Right atrium auricular region (tissue), 2 donors: ENCODE measurements around the gene SOX8. TPM values are rescaled to one million over a fixed set of nuclear protein-coding genes. Genes with fewer than 3 reads are reported as not detected.

Experiments used
- DNase-seq: peaks from one replicate; pipeline ENCODE4 v3.0.0-alpha.2; 2019; ENCODE audit warnings: low spot score
- H3K27ac ChIP-seq, 2 donors: fragments of 200-600 bp; sonication (generic); 1 replicate in 1 of 2; 2 replicates in 1 of 2; pipeline ENCODE4 v1.5.1; 2016 to 2019
- H3K27me3 ChIP-seq, 2 donors: fragments of 200-600 bp; sonication (generic); one replicate each; pipeline versions ENCODE4 v1.5.1 to v1.6.0; 2017 to 2019
- H3K36me3 ChIP-seq: fragments of 200-600 bp; sonication (generic); one replicate; pipeline ENCODE4 v1.5.1; 2016
- H3K4me1 ChIP-seq, 2 donors: fragments of 200-600 bp; sonication (generic); one replicate each; pipeline versions ENCODE4 v1.5.1 to v1.6.0; 2017 to 2019
- H3K4me3 ChIP-seq, 2 donors: fragments of 200-600 bp; sonication (generic); 1 replicate in 1 of 2; 2 replicates in 1 of 2; pipeline ENCODE4 v1.5.1; 2017 to 2019; ENCODE audit warnings: mild to moderate bottlenecking in 1 of 2, moderate library complexity in 1 of 2
- H3K9me3 ChIP-seq, 2 donors: fragments of 200-600 bp; sonication (generic); one replicate each; pipeline ENCODE4 v1.5.1; 2019
- total RNA-seq, 2 donors: library from RNA; depleted of rRNA; stranded (reverse); fragments of >200 nt; gene quantifications; one replicate each; pipeline ENCODE4 v1.1.0, GENCODE V29; 2016
- TF ChIP-seq, protein P1 (sequence below), 2 donors: fragments of 200-600 bp; sonication (generic); IDR thresholded peaks; one replicate each; pipeline ENCODE4 v1.5.1; 2019; ENCODE audit warnings: antibody characterized with exemption in 2 of 2

The SOX8 gene
- total RNA-seq, 2 donors from 2014 or later: 1.0 to 1.6 TPM

- H3K9me3 ChIP-seq: peaks cover 8 to 21% of the 10 kb centered on the region in 2 donors
- H3K27ac ChIP-seq: no peak overlapping the region
- TF ChIP-seq, protein P1, sequence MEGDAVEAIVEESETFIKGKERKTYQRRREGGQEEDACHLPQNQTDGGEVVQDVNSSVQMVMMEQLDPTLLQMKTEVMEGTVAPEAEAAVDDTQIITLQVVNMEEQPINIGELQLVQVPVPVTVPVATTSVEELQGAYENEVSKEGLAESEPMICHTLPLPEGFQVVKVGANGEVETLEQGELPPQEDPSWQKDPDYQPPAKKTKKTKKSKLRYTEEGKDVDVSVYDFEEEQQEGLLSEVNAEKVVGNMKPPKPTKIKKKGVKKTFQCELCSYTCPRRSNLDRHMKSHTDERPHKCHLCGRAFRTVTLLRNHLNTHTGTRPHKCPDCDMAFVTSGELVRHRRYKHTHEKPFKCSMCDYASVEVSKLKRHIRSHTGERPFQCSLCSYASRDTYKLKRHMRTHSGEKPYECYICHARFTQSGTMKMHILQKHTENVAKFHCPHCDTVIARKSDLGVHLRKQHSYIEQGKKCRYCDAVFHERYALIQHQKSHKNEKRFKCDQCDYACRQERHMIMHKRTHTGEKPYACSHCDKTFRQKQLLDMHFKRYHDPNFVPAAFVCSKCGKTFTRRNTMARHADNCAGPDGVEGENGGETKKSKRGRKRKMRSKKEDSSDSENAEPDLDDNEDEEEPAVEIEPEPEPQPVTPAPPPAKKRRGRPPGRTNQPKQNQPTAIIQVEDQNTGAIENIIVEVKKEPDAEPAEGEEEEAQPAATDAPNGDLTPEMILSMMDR (IDR thresholded peaks at IDR 0.05): no peak
- peaks cover 9% of the 10 kb centered on the region for H3K36me3 ChIP-seq
- H3K4me1 ChIP-seq: no peaks in the 10 kb centered on the region
- no peaks in the 10 kb centered on the region for H3K27me3 ChIP-seq
- no peak for DNase-seq
- H3K4me3 ChIP-seq: no peak overlapping the region
Measured at GRCh38 chr16:937723-938122, 43.8 kb upstream of the SOX8 start.

DNA sequence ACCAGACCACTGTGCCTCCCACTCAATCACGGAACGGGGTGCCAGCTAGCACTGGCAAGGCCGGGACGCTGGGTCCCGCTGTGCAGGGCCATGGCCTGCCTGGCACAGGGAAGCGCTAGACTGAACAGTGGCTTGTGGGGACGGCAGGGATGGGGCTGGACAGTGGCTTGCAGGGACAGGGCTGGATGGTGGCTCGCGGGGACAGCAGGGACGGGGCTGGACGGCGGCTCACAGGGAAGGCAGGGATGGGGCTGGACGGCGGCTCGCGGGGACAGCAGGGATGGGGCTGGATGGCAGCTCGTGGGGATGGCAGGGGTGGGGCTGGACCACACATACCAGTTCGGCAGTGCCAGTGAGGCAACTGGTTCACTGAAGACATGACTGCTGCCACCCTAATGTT is 43.4 kb upstream of the SOX8 start:
- Histone ChIP-seq H3K9me3 (peaks cover 9 to 22% of the 10 kb centered on the region in 2 donors), H3K4me3 (no peak overlapping the region), H3K27ac (no peak overlapping the region), H3K27me3 (no peaks in the 10 kb centered on the region), H3K4me1 (no peaks in the 10 kb centered on the region), H3K36me3 (peaks cover 9% of the 10 kb centered on the region)
- DNase-seq: no peak
- TF ChIP-seq, protein P1 (IDR thresholded peaks at IDR 0.05): no peak

GRCh38 chr16:938752-939151 is 42.8 kb upstream of the SOX8 start:
- no peak for DNase-seq
- H3K27me3 ChIP-seq: no peaks in the 10 kb centered on the region
- TF ChIP-seq, protein P1 (IDR thresholded peaks at IDR 0.05): no peak
- H3K9me3 ChIP-seq: peaks cover 9 to 22% of the 10 kb centered on the region in 2 donors
- H3K4me1 ChIP-seq: no peaks in the 10 kb centered on the region
- peaks cover 9% of the 10 kb centered on the region for H3K36me3 ChIP-seq
- H3K4me3 ChIP-seq: no peak overlapping the region
- H3K27ac ChIP-seq: no peak overlapping the region

GRCh38 chr16:939311-939710 is 42.3 kb upstream of the SOX8 start:
- no peak overlapping the region for H3K27ac ChIP-seq
- H3K4me1 ChIP-seq: no peaks in the 10 kb centered on the region
- no peak overlapping the region for H3K4me3 ChIP-seq
- DNase-seq: no peak
- H3K36me3 ChIP-seq: peaks cover 9% of the 10 kb centered on the region
- H3K27me3 ChIP-seq: no peaks in the 10 kb centered on the region
- TF ChIP-seq, protein P1 (IDR thresholded peaks at IDR 0.05): no peak
- peaks cover 9 to 22% of the 10 kb centered on the region in 2 donors for H3K9me3 ChIP-seq

- DNase-seq: no peak
- H3K36me3 ChIP-seq: peaks cover 9% of the 10 kb centered on the region
Measured at GRCh38 chr16:939941-940340, 41.6 kb upstream of the SOX8 start.

More at GRCh38 chr16:939941-940340, 41.6 kb upstream of the SOX8 start:
- TF ChIP-seq, protein P1 (IDR thresholded peaks at IDR 0.05): no peak
- Histone ChIP-seq H3K9me3 (peaks cover 9 to 22% of the 10 kb centered on the region in 2 donors), H3K27ac (no peak overlapping the region), H3K4me3 (no peak overlapping the region), H3K4me1 (no peaks in the 10 kb centered on the region), H3K27me3 (no peaks in the 10 kb centered on the region)
